Right lung (tissue), 5 donors: ENCODE results near the gene KLHL35. TPM values are rescaled to one million over a fixed set of nuclear protein-coding genes. Genes with fewer than 3 reads are reported as not detected.

ENCODE experiments used
- DNase-seq, 2 donors: peaks; one replicate each; pipeline ENCODE4 v3.0.0-alpha.2; 2013
- polyA plus RNA-seq, 5 donors: library from polyadenylated mRNA; unstranded; fragments of 120-200 nt; gene quantifications; one replicate each; pipeline versions ENCODE4 v1.2.1 to v1.2.3, GENCODE V29; 2013; ENCODE audit warnings: inconsistent platforms in 1 of 5, low replicate concordance in 1 of 5; ENCODE audit not compliant: insufficient read length in 5 of 5, insufficient read depth in 1 of 5

Gene KLHL35
- polyA plus RNA-seq, 5 donors = 1.1 to 1.8 (median 1.4) TPM

DNA sequence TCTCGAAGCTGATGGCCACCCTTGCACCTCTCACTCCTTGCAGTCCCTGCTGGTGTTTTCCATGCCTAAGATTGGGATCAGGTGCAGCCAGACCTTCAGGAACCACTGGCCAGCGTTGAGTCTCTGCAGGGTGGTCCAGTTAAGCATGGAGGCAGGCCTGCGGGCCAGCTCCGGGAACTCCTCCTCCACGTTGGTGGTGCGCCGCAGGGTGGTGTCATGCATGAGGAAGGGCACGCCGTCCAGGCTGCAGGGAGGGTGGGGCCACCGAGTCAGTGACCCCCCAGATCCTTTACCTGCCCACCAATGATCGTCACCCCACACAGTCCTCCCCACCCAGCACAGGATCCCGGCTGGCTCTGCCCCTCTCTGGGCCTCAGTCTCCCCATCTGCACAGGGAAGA lies 10.0 kb upstream of the KLHL35 start:
- DNase-seq = no peak

DNA sequence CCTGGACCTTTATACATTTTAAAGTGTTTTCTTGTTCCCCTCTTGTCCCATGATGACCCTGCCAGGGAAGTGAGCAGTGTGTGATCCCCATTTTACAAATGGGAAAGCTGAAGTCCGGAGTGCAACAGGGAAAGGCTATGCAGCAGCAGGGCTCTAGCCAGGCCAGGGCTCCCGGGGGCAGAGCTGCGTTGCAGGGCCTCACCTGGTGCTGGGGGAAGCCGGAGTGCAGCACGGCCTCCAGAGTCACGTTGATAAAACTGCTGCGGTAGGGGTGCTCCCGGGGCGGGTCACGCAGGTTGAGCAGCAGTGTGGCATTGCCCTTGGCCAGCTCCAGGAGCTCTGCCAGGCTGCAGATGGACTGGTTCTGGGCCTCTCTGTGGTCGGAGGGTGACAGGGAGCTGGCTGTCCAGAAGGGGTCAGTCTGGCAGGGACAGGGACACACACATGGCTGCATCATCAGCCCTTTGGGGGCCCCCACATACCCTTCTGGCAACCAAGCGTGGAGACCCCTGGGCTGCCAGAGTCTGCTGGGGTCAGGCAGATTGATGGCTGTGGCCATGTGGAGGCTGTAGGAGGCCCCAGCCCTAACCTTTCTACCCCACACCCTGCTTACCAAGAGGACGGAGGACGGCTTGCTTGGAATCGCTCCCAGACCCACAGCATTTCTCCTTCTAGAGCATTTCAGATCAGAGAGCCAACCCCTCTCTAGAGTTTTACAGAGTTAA lies 9.3 kb upstream of the KLHL35 start:
- DNase-seq = no peak

DNA sequence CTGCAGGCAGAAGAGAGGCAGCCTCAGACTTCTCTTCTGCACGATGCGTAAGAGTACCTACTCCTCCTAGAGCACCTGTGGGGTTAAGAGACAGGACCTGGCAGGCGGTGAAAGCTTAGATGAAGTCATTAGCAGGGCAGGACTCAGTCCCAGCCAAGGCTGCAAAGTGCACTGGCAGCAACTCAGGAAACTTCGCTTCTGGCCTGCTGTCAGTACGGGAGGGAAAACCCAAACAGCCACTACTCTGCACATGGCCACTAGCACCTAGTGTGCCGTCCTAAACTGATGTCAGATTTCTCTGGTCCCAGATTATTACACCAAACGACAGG lies 8.8 kb upstream of the KLHL35 start:
- no peak for DNase-seq

DNA sequence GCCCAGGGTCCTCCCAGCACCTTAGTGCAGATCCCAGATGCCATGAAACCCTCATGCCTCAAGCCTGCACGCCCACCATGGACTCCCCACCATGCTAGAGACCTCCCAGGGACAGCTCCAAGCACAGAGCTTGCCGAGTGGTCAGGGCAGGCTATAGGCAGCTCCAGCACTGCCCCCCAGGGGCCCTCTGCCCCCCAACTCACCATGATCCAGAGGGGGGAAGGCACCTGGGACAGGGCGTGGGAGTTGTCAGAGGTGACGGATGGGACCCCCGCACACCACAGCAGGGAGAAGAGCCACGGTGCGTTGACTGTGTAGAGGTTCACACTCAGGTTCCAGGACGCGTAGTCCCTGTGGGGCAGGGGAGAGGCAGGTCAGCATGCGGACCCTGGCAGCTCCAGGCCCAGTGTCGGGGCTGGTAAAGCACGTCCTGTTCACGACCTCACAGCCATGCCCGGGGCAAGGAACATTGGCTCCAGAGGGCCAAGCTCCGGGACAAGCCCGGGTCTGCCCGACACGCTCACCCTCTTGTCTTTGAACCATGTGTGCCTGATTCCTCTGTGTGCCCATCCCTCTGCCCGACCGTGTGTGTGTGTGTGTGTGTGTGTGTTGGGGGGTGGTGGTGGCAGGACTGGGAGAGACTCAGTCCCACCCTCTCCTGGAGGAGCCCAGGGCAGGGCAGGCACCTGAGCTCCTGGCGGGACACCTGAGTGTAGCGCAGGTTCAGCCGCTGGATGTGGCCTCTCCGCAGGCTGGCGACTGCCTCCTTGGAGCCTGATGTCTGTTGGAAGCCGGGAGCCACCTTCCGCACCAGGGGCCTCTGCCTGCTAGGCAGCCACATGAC lies 8.2 kb upstream of the KLHL35 start:
- no peak for DNase-seq

DNA sequence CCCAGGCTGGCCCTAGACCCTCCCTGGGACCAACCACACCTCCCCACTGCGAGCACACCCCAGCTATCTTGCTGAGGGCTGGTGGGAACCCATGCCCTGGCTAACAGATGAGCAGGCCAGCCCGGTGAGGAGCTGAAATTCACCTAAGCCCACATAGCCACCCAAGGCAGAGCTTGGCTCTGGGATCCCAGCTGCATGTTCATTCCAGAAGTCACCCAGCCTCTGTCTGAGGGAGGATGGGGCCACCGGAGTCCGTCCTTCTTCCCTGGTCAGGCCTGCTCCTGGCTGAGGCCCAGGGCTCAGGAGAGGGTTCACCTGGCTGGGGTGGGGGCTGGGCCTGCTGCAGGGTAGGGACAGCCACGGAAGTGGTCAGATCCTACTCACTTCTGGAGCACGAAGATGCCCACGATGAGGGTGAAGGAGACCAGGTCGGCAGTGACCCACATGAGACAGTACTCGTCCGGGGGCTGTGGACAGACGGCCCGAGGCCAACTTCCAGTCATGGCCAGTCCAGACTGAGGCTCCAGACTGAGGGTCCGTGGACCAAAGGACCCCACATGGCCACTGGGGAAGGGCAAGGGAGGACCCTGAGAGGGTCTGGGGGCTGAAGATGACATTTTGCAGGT lies 6.6 kb upstream of the KLHL35 start:
- DNase-seq = no peak

DNA sequence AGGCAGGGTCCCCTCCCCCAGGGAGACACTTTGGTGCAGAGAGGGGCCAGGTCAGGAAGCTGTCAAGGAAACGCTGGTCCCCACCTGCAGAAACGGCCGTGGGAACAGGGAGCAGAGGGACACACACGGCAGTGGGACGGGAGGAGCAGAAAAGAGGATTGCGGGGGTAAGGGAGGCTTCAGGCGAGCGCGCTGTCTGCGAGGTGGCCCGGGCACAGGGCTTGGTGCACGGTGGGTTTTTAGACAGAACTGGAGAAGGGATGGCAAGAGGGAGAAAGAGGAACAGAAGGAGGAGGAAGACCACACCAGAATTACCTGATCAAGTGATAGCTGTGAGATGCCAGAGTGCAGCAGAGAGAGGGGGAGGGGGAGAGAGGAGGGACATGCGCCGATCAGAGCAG lies 6.0 kb upstream of the KLHL35 start:
- DNase-seq = no peak

DNA sequence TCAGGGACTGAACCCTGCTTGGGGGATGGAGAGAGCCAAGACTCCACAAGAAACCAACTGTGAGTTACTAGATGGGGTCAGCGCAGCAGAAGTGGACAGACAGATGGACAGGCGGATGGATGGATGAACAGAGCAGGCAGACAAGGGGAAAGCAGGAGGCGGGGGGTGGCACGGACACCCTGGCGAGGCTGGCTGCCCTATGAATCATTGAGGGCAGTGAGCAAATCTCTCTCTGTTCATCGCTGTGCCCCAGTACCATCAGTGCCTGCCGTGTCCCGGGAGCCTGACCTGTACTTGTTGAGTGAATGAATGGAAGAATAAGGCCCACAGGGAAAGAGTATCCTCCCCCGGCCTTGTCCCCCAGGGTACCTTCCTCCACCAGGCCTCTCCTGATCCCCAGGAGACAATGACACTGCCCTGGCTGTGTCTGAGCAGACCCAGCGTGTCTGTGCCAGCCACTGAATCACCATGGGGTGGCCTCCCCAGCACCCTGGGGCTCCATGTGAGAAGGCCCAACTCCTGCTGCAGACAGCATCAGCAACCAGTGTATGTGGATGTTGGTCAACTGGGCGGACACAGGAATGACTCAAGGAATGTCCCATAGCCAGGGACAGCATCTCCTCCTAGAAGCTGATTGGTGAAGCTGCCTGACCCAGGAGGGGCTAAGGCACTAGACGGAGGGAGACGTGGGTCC lies 5.1 kb upstream of the KLHL35 start:
- no peak for DNase-seq

DNA sequence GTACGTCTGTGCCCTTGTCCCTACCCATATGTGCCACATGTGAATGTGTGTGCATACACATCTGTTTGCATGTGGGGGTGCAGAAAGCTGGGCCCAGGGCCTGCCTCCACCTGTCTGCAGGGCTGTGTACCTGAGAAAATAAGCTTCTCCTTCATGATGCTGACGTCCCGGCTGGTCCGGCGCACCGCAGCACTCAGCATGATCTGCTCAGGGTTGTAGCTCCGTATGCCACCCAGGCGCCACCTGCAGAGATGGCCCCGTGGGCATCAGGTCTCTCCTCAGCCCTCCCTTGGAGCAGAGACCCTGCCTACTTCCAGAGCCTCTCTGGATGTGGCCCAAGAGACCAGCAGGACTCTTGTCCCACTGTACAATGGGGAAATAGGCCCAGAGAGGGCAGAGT lies 3.8 kb upstream of the KLHL35 start:
- no peak for DNase-seq

DNA sequence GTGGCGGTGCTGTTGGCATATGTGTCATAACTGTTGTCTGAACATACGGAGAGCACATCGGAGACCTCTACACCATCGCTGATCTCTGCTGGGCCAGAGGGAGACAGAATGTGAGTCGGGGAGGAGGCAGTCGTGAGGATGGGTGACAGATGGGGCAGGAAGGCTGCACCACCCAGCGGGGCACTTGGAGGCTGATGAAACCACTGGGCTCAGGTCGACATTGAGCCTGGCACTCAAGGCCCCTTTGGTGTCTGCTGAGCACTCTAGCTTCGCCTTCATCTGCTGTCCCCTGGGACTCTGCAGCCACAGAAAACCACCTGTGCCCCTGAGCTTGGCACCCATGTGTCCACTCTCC lies 2.5 kb upstream of the KLHL35 start:
- no peak for DNase-seq

DNA sequence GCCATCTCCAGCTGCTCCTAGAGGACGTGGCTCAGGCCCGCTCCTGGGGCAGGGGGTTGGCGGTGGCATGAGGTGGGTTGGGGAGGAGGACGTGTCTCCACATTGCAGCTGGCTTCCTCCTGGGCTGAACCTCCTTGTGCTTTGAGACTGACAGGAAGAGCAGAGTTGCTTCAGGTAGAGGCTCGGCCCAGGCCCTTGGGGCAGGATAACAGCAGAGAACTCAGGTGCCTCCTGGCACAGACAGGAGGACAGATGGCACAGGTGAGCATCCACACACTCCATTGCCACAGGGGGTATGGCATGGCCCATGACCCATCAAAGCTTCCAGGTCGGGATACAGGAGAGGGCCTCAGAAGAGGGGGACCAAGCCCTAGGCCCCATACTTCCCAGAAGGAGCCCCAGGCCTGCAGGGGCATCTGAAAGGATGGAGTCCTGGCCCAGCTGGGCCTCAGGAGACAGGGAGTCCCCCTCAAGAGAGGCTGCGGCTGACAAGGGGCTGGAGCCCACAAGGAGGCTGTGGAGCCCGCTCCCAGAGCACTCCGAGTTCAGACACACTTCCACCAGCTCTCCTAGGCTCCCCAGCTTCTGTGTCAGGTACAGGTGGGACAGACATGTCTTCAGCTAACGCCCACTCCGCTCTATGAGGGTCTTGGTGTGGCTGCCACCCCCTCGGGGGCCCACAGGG lies 2.0 kb upstream of the KLHL35 start:
- no peak for DNase-seq

DNA sequence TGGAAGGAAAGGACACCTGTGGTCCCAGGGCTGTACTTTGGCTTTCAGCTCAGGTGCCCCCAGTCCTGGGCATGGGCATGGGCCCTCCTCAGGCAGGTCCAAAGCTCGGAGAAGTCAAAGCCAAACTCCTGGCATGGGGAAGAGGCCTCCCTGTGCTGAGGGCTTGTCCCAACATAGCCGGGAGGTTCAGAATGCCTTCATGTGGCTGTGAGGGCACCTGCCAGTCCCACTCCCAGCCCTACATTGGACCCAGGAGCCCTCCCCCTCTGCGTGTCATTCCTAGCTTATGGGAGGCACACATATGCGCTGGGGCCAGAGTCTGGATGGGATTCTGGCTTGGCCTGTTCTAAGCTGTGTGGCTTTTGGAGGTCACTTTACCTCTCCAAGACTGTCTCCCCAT lies 1.0 kb upstream of the KLHL35 start:
- no peak for DNase-seq

DNA sequence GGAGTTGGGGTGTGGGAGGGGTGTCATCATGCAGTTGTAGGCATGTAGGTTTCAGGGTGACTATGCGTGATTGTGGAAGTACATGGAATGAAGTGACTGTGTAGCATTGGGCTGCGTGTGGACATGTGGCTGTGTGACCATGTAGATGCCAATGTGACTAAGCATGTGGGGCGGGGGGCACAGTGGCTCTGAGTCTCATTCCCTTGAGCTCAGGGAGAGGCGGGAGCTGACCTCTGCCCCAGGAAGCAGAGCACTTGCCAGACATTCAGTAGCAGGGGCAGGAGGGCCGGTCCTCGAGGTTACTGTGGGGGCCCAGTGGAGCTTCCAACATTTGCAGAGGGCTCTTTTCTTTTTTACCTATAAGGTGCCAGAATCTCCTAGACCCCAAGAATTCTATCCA lies 440 bp upstream of the KLHL35 start:
- DNase-seq = no peak

DNA sequence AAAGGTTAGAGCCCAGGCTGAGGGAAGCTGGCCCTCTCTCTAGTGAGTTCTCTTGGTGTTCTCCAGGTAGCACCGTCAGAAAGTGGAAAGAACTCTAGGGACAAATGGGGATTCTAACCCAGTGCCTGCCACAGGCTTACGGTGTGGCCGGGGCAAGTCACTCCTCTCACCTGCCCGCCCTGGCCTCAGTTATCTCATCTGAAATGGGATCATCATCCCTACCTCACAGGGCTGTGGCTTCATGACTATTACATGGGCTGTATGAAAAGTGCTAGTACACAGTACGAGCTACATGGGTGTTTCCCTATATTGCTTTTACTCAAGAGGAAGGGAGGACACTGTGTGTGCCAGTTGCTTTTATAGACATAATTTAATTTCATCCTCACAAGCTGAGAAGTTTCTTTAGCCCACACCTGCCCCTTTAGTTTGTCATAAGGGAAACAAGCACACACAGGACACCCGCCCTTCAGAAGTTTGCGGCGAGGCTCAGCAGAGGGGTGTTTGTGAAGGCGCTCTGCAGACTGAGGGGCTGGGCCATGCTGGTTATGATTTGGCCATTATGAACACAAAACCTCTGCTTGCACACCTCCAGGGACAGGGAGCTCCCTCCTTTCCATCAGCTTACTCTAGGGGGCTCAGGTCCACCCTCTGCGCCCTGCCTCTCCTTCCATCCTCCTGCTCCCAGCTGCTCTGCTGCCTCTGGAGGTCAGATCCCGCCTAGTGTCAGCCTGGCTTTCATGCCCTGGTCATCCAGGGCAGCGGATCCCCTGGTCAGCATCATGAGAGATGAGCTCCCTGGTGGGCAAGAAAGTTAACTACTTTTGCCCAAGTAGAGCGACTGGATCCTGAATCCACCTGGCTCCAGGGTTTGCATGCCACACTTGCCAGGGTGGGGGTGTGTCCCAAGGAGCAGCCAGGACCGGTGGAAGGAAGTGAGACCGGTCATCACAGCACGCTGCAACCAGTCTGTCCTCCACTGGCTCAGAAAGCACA lies 1.2 kb downstream of the KLHL35 start:
- no peak for DNase-seq

DNA sequence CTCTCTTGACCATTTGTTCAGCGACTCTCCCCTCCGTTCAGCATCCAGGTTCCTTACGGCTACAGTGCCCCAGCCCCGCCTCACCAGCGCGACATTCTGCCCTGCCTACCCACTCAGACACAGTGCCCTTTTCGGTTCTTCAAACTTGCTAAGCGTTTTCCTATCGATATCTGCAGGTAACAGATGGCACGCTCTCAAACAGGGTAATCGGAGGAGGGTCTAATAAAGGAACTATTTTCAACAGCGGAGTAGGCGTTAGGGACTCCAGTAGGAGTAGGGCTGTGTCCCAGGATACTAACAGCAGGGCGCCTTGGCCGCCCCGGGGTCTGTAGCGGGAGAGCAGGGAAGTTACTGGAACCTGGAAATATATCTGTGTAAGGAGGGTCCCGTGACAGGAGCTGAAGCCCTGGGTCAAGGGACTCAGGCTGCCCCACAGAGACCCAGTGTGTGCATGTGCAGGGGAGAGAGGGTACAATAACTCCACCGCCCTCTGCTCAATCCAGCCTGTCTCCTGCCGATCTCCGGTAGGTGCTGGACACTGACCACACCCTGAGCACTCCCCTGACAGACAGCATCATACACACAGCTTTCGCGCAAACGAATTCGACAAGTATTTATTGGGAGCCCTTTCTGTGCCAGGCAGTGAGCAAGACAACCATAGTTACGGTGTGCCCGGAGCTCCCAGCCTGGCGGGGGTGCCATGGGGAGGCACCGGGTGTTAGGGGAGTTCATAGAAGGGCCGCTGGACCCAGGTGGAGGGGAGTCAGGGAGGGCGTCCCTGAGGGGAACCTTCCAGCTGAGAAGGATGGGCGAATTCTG lies 2.1 kb downstream of the KLHL35 start:
- no peak for DNase-seq

DNA sequence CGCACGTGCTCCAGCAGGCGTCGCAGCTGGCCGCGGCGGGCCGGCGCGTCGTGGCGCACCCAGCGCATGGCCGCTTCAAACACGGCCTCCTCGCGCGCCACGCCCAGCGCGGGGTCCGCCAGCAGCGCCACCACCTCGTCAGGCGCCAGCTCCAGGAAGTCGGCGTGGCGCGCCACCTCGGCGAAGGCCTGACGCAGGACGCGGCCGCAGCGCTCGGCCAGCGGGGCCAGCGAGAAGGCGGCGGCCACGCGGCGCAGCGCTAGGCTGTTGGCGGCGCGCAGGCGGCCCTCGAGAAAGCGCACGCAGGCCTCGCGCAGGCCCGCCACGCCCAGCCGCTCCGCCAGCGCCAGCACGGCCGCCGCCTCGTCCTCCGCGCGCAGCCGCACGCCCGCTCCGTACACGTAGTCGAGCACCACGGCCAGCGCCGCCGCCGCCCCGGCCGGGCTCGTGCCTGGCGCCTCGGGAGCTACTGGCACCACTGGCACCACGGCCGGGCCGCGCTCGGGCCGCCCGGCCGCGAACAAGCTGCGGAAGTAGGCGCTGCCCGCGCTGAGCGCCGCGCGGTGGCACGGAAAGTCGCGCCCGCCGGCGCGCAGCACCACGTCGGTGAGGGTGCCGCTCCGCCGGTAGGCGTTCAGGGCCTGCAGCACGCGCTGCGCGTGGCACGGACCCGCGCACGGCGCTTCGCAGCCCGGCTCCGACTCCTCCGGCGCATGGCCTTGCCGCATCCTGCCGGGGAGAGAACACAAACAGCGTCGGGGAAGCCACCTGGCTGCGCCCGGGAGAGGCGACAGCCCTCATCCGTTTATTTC lies 2.9 kb downstream of the KLHL35 start:
- DNase-seq = peak; percentile 37 to 52

DNA sequence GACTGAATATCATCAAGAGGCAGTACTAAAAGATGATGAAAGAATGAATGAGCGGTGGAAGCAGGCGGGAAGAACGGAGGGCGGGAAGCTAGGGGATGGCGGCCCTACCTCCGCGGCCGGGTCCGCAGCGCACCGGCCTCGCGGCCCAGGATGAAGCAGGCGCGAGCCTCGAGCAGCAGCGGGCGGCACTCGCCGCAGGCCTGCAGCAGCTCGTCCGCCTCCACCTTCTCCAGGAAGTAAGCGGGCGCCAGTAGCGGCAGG lies 3.4 kb downstream of the KLHL35 start:
- no peak for DNase-seq

DNA sequence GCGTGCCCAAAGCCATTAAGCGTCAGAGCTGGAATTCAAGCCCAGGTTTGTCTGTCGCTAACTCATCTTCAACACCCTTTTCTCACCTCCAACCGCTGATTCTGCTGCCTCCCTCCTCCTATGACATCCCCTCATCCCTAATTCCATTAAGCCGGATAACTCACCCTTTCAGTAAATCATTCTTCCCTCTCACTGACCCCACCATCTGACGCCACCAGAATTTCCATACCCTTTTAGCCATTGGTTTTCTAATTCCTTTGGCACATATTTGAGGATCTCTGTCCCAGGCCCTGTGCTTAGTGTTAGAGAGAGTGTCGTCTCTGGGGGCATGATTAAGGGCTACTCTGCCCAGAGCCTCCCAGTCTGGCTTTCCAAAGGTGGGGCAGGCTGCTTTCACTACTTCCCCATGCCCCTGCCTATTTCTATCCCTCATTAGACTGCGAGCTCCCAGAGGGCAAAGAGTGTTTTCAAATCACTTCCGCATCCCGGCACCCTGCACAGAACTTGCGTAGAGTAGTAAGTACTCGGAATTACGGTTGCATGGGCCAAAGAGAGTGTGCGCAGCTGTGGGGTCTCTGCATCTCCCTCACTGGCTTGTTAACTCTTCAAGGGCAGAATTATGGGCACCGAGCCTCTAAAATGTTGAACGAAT lies 3.9 kb downstream of the KLHL35 start:
- no peak for DNase-seq

DNA sequence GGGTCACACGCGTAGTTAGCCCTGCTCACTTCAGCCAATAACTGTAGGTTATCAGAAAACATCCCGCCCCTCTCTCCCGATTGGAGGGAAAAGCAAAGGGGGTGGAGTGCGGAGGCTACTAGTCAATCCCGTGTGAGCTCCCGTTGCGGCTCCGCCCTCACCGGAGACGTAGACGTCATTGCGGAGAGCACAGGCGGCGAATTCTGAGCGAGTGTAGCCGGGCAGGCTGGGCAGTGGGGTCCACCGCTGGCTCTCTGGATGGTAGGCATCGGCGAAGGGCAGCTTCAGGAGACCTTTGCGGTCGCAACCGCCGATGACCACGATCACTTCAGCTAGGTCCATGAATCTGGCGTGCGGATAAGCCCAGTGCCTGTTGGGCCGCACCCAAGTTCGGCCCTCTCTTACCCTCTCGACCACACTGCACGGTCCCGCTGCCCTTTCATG lies 4.7 kb downstream of the KLHL35 start:
- DNase-seq = peak; percentile 81 to 85

DNA sequence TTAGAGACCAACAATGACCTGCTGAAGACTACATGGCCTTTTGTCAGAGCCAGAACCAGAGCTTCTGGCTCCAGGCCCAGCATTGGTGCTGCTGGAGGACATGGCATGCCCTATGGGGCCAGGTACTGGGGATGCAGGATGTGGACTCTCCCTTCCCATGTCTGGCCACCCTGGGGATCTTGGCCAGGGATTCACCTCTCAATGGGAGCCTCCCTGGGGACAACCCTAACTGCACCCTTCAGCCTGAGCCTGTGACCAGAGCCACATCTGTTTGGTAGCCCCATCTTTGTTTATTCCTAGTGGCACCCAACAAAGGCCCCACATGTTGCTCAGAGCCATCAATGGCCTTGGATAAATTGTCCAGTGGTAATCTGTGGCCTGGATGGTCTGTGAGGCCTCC lies 5.8 kb downstream of the KLHL35 start:
- no peak for DNase-seq
